ENCODE data around the gene FAM210B. TPM values are rescaled to one million over a fixed set of nuclear protein-coding genes. Genes with fewer than 3 reads are reported as not detected.

Gene FAM210B
- total and polyA plus RNA-seq, 9 of the 15 experiments (the other 6 are each of a cell fraction or from before 2014, with no cell fraction given): 12.1 to 87.3 (median 47.6) TPM

GRCh38 chr20:56411759-56412472, 53.1 kb downstream of the FAM210B start, which contains the start of gene CASS4 (continued):
- TF ChIP-seq CUX1 (CRISPR knock-in tag; IDR thresholded peaks at IDR 0.05) (no peak), ZBTB7A (IDR thresholded peaks at IDR 0.05; ENCODE audit: borderline replicate concordance, control insufficient read depth, low read depth, low read length) (no peak), PTTG1 (tag; IDR thresholded peaks at IDR 0.05; ENCODE audit: low read depth) (no peak), KDM5B (IDR thresholded peaks at IDR 0.05; ENCODE audit: insufficient replicate concordance, low read depth, low read length) (peak; percentile 93), HNRNPLL (IDR thresholded peaks at IDR 0.05; ENCODE audit: low read depth, low read length, poor library complexity, severe bottlenecking) (no peak), ZNF253 (CRISPR knock-in tag; conservative IDR thresholded peaks at IDR 0.05) (no peak), PRDM10 (IDR thresholded peaks at IDR 0.05; ENCODE audit: partially characterized antibody) (peak; percentile 57), ZBTB49 (CRISPR knock-in tag; IDR thresholded peaks at IDR 0.05; ENCODE audit: borderline replicate concordance) (no peak)
- TF ChIP-seq, protein P1, sequence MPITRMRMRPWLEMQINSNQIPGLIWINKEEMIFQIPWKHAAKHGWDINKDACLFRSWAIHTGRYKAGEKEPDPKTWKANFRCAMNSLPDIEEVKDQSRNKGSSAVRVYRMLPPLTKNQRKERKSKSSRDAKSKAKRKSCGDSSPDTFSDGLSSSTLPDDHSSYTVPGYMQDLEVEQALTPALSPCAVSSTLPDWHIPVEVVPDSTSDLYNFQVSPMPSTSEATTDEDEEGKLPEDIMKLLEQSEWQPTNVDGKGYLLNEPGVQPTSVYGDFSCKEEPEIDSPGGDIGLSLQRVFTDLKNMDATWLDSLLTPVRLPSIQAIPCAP (CRISPR knock-in tag; IDR thresholded peaks at IDR 0.05; ENCODE audit: borderline replicate concordance): no peak
- TF ChIP-seq, protein P2, sequence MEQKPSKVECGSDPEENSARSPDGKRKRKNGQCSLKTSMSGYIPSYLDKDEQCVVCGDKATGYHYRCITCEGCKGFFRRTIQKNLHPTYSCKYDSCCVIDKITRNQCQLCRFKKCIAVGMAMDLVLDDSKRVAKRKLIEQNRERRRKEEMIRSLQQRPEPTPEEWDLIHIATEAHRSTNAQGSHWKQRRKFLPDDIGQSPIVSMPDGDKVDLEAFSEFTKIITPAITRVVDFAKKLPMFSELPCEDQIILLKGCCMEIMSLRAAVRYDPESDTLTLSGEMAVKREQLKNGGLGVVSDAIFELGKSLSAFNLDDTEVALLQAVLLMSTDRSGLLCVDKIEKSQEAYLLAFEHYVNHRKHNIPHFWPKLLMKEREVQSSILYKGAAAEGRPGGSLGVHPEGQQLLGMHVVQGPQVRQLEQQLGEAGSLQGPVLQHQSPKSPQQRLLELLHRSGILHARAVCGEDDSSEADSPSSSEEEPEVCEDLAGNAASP (IDR thresholded peaks at IDR 0.05): no peak
